NCI-H2227 treated with DMSO at 0.1 percent for 48 hours (cell line): ENCODE results near the gene MLST8.
"Not testable (repeated sequence)": the region's sequence is repeated elsewhere in the genome, so short reads cannot be mapped to it uniquely, and the experiment has no call there.

Experiments
- DNase-seq: peaks from one replicate; lab custom pipeline; 2025; lab: John Stamatoyannopoulos, UW

The MLST8 gene

DNA sequence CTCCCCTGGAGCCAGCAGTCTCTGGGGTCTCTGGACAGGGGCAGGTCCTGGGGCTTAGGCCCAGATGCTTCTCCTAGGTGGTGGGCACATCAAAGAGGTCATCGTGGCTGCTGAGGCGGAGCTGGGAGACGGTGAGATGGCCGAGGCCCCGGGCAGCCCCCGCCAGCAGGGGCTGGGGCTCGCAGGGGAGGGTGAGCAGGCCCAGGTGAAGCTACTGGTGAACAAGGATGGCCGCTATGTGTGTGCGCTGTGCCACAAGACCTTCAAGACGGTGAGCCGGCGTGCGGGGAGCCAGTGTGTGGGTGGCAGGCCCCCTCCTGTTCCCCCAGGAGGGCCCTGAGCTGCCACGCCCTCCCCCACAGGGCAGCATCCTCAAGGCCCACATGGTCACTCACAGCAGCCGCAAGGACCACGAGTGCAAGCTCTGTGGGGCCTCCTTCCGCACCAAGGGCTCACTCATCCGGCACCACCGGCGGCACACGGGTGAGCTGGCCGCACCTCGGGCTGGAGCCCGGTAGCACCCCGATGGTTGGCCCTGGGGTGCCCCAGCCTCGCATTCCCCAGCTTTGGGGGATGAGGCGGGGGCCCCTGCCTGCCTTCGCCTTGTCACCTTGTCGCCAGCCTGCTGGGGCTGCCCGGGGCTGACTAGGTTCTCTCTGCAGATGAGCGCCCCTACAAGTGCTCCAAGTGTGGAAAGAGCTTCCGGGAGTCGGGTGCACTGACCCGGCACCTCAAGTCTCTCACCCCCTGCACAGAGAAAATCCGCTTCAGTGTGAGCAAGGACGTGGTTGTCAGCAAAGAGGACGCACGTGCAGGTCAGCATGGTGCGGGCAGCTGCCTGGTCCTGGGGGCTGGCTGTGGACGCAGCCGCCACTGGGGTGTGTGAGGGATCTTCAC is 27.1 kb downstream of the MLST8 start:
- DNase-seq = no peak

DNA sequence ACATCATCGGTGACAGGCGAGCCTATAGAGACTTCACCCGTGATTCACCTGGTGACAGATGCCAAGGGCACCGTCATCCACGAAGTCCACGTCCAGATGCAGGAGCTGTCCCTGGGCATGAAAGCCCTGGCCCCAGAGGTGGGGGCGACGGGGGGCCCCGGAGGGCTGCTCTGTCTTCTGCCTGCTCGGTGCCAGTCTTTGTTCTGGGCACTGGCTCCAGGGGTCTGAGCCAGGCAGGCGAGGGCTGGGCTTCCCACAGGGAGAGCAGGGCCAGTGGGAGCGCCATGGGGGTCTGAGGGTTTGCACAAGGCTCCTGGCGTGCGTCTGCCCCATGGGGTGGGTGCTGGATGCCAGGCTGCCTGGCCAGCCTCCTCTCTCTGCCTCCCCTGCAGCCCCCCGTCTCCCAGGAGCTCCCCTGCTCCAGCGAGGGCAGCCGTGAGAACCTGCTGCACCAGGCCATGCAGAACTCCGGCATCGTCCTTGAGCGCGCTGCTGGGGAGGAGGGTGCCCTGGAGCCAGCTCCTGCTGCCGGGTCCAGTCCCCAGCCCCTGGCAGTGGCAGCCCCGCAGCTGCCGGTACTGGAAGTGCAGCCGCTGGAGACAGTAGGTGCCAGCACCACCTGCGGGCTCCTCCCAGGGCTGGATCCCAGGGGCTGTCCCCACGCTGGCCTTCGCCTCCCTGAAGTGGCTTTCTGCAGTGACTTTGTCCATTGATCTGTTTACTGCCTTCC is 28.0 kb downstream of the MLST8 start:
- DNase-seq = no peak

GRCh38 chr16:2233872-2234812 is 28.9 kb downstream of the MLST8 start:
- DNase-seq = no peak

DNA sequence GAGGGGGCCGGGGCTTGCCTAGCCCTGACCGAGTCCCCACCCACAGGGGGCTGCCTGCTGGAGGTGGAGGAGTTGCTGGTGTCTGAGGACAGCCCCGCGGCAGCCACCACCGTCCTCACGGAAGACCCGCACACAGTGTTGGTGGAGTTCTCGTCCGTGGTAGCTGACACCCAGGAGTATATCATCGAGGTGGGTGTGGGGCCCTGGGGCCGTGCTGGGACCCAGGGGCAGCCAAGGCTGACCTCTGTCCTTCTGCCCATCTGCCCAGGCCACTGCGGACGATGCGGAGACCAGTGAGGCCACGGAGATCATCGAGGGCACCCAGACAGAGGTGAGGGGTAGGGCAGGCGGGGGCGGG is 29.5 kb downstream of the MLST8 start:
- no peak for DNase-seq

DNA sequence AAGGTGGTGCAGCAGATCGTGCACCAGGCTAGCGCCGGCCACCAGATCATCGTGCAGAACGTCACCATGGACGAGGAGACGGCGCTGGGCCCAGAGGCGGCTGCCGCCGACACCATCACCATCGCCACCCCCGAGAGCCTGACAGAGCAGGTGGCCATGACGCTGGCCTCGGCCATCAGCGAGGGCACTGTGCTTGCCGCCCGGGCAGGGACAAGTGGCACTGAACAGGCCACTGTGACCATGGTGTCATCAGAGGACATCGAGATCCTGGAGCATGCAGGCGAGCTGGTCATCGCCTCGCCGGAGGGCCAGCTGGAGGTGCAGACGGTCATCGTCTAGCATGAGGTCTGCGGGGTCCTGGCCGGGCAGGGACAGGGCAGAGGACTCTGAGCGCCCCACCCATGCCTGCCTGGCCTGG is 30.0 kb downstream of the MLST8 start:
- no peak for DNase-seq

DNA sequence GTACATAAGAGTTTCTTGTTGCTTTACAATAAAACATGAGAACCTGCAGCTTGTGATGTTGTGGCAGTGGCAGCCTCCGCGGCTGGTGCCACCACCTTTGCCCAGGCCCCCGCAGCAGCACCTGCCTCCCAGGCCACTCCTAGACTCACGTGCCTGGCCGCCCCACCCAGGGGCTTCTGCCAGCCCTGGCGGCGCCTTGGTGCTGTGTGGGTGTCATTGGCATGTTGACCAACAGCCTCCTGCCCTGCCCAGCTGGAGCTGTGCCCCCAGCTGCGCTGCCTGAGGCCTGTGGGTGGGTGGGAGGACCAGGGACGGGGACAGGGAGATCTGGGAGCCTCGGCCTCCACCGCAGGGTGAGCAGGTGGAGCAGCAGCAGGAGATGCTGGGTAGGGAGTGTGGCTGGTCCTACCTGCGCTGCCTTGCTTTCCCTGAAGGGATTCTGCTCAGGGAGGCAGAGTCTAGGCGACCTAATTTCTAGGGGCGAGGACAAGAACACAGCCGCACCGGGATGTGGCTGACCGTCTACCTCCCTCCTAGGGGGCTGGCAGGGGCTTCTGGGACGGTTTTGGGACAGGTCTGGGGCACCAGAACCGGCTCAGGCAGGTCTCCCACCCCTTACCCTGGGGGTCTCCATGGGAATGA is 30.6 kb downstream of the MLST8 start:
- no peak for DNase-seq

DNA sequence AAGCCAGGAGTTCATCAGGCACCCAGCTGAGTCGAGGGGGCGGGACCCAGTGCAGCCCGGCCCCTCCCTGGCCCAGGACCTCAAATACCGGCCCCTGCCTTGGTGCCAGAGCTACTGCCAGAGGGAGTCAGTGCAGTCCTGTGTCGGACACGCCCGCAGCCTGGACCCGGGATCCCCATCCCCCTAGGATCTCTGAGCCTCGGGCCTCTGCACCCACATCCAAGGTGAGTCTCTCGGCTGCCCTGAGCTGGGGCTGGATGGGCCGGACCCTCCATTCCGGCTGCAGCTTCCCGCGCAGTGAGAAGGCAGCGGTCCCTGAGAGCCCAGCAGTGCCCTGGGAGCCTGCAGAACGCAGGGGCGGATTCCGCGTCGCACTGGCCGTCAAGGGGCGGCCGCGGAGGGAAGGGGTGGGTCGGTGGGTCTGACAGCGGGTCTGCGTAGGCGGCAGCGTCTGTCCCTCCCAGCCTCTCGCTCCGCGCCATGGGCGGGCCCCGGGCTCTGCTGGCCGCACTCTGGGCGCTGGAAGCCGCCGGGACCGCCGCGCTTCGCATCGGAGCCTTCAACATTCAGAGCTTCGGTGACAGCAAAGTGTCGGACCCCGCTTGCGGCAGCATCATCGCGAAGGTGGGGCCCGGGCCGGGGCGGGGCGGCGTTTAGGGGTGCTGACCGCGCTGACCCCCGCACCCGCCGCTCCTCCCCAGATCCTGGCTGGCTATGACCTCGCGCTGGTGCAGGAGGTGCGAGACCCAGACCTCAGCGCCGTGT is 31.3 kb downstream of the MLST8 start, which contains the start of gene DNASE1L2:
TSS of gene DNASE1L2 (plus strand) at position 108 of the 765 bp plus-strand sequence. CDS start at position 481, 373 bp downstream.
- peak; percentile 31 for DNase-seq

DNA sequence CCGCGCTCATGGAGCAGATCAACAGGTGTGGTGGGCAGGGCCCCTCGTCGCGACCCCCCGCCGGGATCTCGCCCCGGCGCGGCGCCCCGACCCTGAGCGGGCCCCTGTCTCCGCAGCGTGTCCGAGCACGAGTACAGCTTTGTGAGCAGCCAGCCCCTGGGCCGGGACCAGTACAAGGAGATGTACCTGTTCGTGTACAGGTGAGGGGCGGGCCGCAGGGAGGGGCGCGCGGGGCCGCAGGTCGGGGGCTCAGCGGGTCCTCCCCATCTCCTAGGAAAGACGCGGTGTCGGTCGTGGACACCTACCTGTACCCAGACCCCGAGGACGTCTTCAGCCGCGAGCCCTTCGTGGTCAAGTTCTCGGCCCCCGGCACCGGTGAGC is 31.8 kb downstream of the MLST8 start:
- no peak for DNase-seq

DNA sequence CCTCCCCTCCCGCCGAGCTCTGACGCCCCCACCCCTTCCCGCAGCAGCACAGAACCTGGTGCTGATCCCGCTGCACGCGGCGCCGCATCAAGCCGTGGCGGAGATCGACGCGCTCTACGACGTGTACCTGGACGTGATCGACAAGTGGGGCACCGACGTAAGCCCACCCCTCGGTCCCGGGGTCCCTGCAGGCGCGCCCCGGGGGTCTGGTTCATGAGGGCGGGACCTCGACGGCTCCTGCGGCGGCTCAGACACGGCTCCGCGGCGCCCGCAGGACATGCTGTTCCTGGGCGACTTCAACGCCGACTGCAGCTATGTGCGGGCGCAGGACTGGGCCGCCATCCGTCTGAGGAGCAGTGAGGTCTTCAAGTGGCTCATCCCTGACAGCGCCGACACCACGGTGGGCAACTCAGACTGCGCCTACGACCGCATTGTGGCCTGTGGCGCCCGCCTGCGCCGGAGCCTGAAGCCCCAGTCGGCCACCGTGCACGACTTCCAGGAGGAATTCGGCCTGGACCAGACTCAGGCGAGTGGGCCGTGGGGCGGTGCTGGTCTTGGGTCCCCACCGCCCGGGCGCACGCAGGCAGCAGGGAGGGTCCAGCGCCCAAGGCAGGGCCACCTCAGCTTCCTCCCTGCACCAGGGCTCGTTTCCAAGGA is 32.4 kb downstream of the MLST8 start:
- no peak for DNase-seq

GRCh38 chr16:2238150-2238837 is 33.0 kb downstream of the MLST8 start:
- DNase-seq = no peak

GRCh38 chr16:2238838-2239675 is 33.8 kb downstream of the MLST8 start:
- DNase-seq = peak; percentile 5

DNA sequence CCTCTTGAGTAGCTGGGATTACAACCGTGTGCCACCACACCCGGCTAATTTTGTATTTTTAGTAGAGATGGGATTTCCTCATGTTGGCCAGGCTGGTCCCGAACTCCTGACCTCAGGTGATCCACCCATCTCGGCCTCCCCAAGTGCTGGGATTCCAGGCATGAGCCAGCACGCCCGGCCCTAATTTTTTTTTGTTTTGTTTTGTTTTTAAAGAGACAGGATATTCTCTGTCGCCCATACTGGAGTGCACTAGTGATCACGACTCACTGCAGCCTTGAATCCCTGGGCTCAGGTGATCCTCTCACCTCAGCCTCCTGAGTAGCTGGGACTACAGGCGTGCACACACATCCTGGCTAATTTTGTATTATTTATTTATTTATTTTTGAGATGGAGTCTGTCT is 35.1 kb downstream of the MLST8 start:
- DNase-seq = not testable (repeated sequence)

DNA sequence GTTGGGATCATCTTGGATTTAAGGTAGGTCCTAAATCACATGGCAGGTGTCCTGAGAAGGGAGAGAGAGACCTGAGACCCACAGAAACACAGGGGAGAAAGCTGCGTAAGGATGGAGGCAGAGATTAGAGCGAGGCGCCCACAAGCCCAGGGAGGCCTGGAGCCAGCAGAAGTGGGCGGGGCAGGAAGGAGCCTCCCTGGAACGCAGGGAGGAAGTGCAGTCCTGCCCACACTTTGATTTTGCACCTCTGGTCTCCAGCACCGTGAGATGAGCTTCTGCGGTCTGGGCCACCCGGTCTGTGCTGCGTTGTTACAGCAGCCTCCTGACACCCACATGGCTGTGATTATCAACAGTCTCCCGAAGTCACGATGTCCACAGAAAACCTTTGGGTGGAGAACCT is 37.3 kb downstream of the MLST8 start:
- no peak for DNase-seq

DNA sequence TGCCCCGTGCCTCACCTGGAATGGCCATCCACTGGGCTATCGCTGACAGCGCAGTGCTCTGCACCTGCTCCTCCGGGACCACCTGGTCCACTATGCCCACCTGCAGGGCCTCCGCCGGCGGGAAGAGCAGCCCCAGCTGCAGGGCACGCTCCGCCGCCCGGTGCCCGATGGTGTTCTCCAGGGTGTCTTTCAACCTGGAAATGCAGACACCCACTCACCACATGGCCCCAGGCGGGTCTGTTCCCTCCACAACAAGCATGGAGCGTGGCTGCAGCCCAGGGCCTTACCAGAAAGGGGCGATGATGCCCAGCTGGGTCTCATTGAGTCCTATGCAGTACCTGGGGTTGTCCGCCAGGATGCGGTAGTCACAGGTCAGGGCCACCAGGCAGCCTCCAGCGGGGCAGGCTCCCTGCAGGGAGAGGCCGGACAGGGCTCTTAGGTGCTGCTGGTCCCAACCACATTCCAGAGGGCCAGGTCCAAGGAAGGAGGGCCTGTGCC is 37.8 kb downstream of the MLST8 start:
- DNase-seq = no peak

GRCh38 chr16:2243781-2244180 is 38.5 kb downstream of the MLST8 start:
- DNase-seq = no peak

- no peak for DNase-seq
Observed at GRCh38 chr16:2244301-2244700, 39.0 kb downstream of the MLST8 start.

- DNase-seq = no peak
Observed at GRCh38 chr16:2244926-2245795, 39.9 kb downstream of the MLST8 start.
